ENCODE results near the gene GPR161. TPM values are rescaled to one million over a fixed set of nuclear protein-coding genes. Genes with fewer than 3 reads are reported as not detected.

The GPR161 gene
- total RNA-seq, 1 donor from 2014 or later: 40.9 TPM

GRCh38 chr1:168097921-168098528 is 38.7 kb downstream of the GPR161 start:
- Mint-ChIP-seq H3K4me1 (ENCODE audit: unreplicated experiment) (peaks cover 2% of the 10 kb centered on the region), H3K9me3 (ENCODE audit: unreplicated experiment) (no peaks in the 10 kb centered on the region), H3K4me3 (ENCODE audit: unreplicated experiment) (no peak overlapping the region), H3K36me3 (ENCODE audit: low read depth, unreplicated experiment) (peaks cover 44% of the 10 kb centered on the region), H3K27me3 (ENCODE audit: unreplicated experiment) (peaks cover 2% of the 10 kb centered on the region), H3K27ac (ENCODE audit: unreplicated experiment) (no peak overlapping the region)
- DNase-seq (ENCODE audit: low spot score): no peak
- no peak for TF ChIP-seq CTCF (IDR thresholded peaks at IDR 0.05; ENCODE audit: unreplicated experiment)

GRCh38 chr1:168096296-168097165 is 40.2 kb downstream of the GPR161 start:
- peaks cover 2% of the 10 kb centered on the region for H3K27me3 Mint-ChIP-seq (ENCODE audit: unreplicated experiment)
- H3K9me3 Mint-ChIP-seq (ENCODE audit: unreplicated experiment): no peaks in the 10 kb centered on the region
- H3K27ac Mint-ChIP-seq (ENCODE audit: unreplicated experiment): no peak overlapping the region
- TF ChIP-seq CTCF (IDR thresholded peaks at IDR 0.05; ENCODE audit: unreplicated experiment): no peak
- H3K36me3 Mint-ChIP-seq (ENCODE audit: low read depth, unreplicated experiment): peaks cover 44% of the 10 kb centered on the region
- peak overlapping the region; percentile 19 for H3K4me3 Mint-ChIP-seq (ENCODE audit: unreplicated experiment)
- DNase-seq (ENCODE audit: low spot score): no peak
- H3K4me1 Mint-ChIP-seq (ENCODE audit: unreplicated experiment): peaks cover 2% of the 10 kb centered on the region

- peaks cover 4% of the 10 kb centered on the region for H3K4me1 Mint-ChIP-seq (ENCODE audit: unreplicated experiment)
- peaks cover 48% of the 10 kb centered on the region for H3K36me3 Mint-ChIP-seq (ENCODE audit: low read depth, unreplicated experiment)
- no peaks in the 10 kb centered on the region for H3K9me3 Mint-ChIP-seq (ENCODE audit: unreplicated experiment)
- DNase-seq (ENCODE audit: low spot score): no peak
- no peak overlapping the region for H3K27ac Mint-ChIP-seq (ENCODE audit: unreplicated experiment)
- H3K4me3 Mint-ChIP-seq (ENCODE audit: unreplicated experiment): no peak overlapping the region
- H3K27me3 Mint-ChIP-seq (ENCODE audit: unreplicated experiment): peaks cover 4% of the 10 kb centered on the region
- TF ChIP-seq CTCF (IDR thresholded peaks at IDR 0.05; ENCODE audit: unreplicated experiment): no peak
These were observed 41.3 kb downstream of the GPR161 start for GRCh38 chr1:168095476-168095875.

GRCh38 chr1:168093616-168094015 is 43.1 kb downstream of the GPR161 start:
- H3K9me3 Mint-ChIP-seq (ENCODE audit: unreplicated experiment): no peaks in the 10 kb centered on the region
- no peak for TF ChIP-seq CTCF (IDR thresholded peaks at IDR 0.05; ENCODE audit: unreplicated experiment)
- peaks cover 51% of the 10 kb centered on the region for H3K36me3 Mint-ChIP-seq (ENCODE audit: low read depth, unreplicated experiment)
- DNase-seq (ENCODE audit: low spot score): no peak
- H3K27me3 Mint-ChIP-seq (ENCODE audit: unreplicated experiment): peaks cover 5% of the 10 kb centered on the region
- peaks cover 4% of the 10 kb centered on the region for H3K4me1 Mint-ChIP-seq (ENCODE audit: unreplicated experiment)
- H3K4me3 Mint-ChIP-seq (ENCODE audit: unreplicated experiment): peak overlapping the region; percentile 31
- no peak overlapping the region for H3K27ac Mint-ChIP-seq (ENCODE audit: unreplicated experiment)

Measured in endothelial cell (in vitro differentiated cells).